ENCODE data around the gene ASB1. TPM values are rescaled to one million over a fixed set of nuclear protein-coding genes. Genes with fewer than 3 reads are reported as not detected.

The ASB1 gene
- total and polyA plus RNA-seq, 7 donors: 3.5 to 36.0 (median 14.0) TPM

DNA sequence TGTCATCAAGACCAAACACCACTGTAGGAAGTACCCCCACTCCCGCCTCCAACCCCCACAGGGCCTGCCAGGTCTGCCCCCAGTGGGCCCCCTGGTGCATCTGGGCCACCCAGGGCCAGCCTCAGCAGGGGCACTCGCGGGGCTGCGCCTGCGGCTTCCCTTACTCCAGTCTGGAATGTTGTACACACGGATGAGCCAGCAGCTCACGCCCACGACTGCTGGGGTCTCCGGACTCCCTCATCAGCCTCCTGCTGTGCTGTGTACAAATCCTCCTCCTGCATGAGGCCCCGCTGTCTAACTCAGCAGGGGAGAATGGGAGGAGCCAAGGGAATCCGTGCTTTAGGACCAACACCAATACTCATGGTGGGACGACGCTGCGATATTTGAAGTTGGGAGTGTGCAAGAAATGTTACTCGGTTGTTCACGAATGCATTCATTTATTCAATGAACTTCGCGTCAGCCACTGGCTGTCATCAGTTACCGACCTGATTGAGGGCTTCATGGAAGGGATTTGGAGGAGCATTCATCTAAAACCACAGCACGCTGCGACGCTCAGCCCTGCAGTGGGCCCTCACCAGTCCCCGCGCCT lies 654 bp upstream of the ASB1 start:
- H3K27me3 ChIP-seq: no peaks in the 10 kb centered on the region
- 3 to 15% methylated on average over 24 of the region's 24 CpGs for WGBS, 2 donors
- no peak for DNase-seq
- peak overlapping the region; percentile 84 to 91 (median 88) for H3K27ac ChIP-seq
- no peaks in the 10 kb centered on the region for H3K9me3 ChIP-seq
- peaks cover 0 to 4% (median 0%) of the 10 kb centered on the region in 4 donors for H3K36me3 ChIP-seq
- peaks cover 0 to 30% (median 26%) of the 10 kb centered on the region in 4 donors for H3K4me1 ChIP-seq
- H3K4me3 ChIP-seq: peak overlapping the region; percentile 67 to 90 (median 82)
- no peak for TF ChIP-seq CTCF (IDR thresholded peaks at IDR 0.05)
- no peak for TF ChIP-seq POLR2AphosphoS5 (IDR thresholded peaks at IDR 0.05)
- TF ChIP-seq EP300 (IDR thresholded peaks at IDR 0.05): no peak
- TF ChIP-seq POLR2A (IDR thresholded peaks at IDR 0.05): no peak
- intact Hi-C loops (cut with DNase I): loop anchor here (5.0 kb wide), 2 partner anchors 139 to 176 kb away; partner anchors contain the start of gene PER2

DNA sequence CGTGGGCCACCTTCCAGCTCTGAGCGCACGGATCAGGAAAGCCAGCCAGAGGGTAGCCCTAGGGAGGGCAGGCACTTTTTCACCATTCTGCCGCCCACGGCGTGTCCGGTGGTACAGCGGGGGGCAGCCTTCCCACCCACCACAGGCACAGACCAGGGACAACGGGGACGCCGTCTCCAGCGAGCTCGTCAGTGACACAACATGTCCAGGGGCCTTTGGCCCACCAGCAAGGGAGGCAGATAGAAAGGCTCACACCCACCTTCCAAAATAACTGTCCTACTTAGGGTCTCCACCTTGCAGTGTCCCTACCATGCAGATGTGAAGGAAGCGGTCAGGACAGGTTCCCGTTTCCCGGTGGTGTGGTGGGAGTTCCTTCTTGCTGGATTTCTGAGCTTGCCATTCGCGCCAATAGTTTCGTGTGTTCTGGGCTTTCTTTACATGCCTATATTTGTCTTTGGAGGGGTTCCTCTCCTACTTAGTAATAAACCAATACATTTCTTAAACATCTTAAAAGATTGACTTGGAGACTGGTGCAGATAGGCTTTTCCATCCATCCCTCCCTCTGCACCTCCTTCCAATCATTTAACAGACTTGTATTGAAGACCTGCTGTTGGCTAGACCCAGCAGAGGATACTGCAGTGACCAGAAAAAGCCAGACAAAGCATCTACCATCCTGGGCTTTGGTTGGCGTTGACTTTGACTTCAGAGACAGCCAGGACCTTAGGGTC lies 872 bp downstream of the ASB1 start:
- peaks cover 0 to 4% (median 0%) of the 10 kb centered on the region in 4 donors for H3K36me3 ChIP-seq
- H3K9me3 ChIP-seq: no peaks in the 10 kb centered on the region
- peak overlapping the region; percentile 67 to 90 (median 82) for H3K4me3 ChIP-seq
- no peaks in the 10 kb centered on the region for H3K27me3 ChIP-seq
- H3K27ac ChIP-seq: peak overlapping the region; percentile 84 to 91 (median 88)
- TF ChIP-seq EP300 (IDR thresholded peaks at IDR 0.05) (no peak), POLR2A (IDR thresholded peaks at IDR 0.05) (no peak), POLR2AphosphoS5 (IDR thresholded peaks at IDR 0.05) (no peak), CTCF (IDR thresholded peaks at IDR 0.05) (no peak)
- WGBS, 2 donors: 6 to 8% methylated on average over 20 of the region's 20 CpGs
- peaks cover 0 to 30% (median 26%) of the 10 kb centered on the region in 4 donors for H3K4me1 ChIP-seq
- intact Hi-C loops (cut with DNase I): loop anchor here (5.0 kb wide), 2 partner anchors 140 to 175 kb away; partner anchors contain the start of gene PER2
- DNase-seq: no peak

DNA sequence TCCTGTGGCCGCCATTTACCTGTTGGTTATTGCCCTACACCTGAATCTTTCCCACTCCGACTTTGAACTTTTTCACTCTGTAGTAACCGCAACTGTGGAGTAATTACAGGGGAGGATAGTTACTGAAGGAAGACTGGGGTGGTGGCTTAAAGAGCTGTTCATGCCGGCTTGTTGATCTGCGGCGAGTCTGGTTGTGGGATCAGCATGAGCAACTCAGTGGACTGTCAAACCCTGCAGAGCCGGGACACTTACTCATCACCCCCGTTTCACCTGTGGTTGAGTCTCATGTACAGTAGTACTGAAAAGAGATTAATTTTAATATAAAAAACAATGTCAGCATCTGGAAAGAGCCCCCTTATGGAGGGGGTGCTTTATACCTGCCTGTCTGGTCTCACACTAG lies 2.1 kb downstream of the ASB1 start:
- WGBS, 2 donors: 94 to 97% methylated on average over 8 of the region's 8 CpGs
- no peak overlapping the region for H3K27ac ChIP-seq
- intact Hi-C loops (cut with DNase I): loop anchor here (5.0 kb wide), 2 partner anchors 142 to 173 kb away; partner anchors contain the start of gene PER2
- H3K4me3 ChIP-seq: no peak overlapping the region
- H3K27me3 ChIP-seq: no peaks in the 10 kb centered on the region
- peaks cover 0 to 12% (median 3%) of the 10 kb centered on the region in 4 donors for H3K36me3 ChIP-seq
- no peak for DNase-seq
- no peaks in the 10 kb centered on the region for H3K9me3 ChIP-seq
- H3K4me1 ChIP-seq: peaks cover 0 to 30% (median 26%) of the 10 kb centered on the region in 4 donors
- TF ChIP-seq CTCF (IDR thresholded peaks at IDR 0.05) (no peak), POLR2AphosphoS5 (IDR thresholded peaks at IDR 0.05) (no peak), EP300 (IDR thresholded peaks at IDR 0.05) (no peak), POLR2A (IDR thresholded peaks at IDR 0.05) (no peak)

GRCh38 chr2:238430781-238431180 lies 4.1 kb downstream of the ASB1 start:
- 98% methylated on average over 6 of the region's 6 CpGs for WGBS, 2 donors
- Histone ChIP-seq H3K9me3 (no peaks in the 10 kb centered on the region), H3K36me3 (peaks cover 0 to 32% (median 20%) of the 10 kb centered on the region in 4 donors), H3K4me3 (no peak overlapping the region), H3K4me1 (peaks cover 0 to 26% (median 23%) of the 10 kb centered on the region in 4 donors), H3K27me3 (no peaks in the 10 kb centered on the region), H3K27ac (no peak overlapping the region)
- intact Hi-C loops (cut with DNase I): no loop called here
- DNase-seq: no peak
- TF ChIP-seq POLR2A (IDR thresholded peaks at IDR 0.05) (no peak), EP300 (IDR thresholded peaks at IDR 0.05) (no peak), CTCF (IDR thresholded peaks at IDR 0.05) (no peak), POLR2AphosphoS5 (IDR thresholded peaks at IDR 0.05) (no peak)
